ENCODE data around the gene LRFN4.

- TF ChIP-seq CTCF (IDR thresholded peaks at IDR 0.05) (no peak), POLR2AphosphoS5 (IDR thresholded peaks at IDR 0.05; ENCODE audit: low read depth, low read length) (peak; percentile 97), REST (IDR thresholded peaks at IDR 0.05; ENCODE audit: insufficient read depth in 1 of 2, low read depth in 2 of 2, low read length in 1 of 2) (no peak), SIN3A (IDR thresholded peaks at IDR 0.05; ENCODE audit: borderline replicate concordance, insufficient read depth, low read depth, low read length) (peak; percentile 93; the same call in 1 of the 2 replicates)
These were observed 13.7 kb upstream of the LRFN4 start, which contains the start of gene RCE1 for GRCh38 chr11:66842896-66843775.
